GM18517 (cell line): Measurements from ENCODE around the gene CLASP1.
"Not testable (repeated sequence)": the region's sequence is repeated elsewhere in the genome, so short reads cannot be mapped to it uniquely, and the experiment has no call there.

Source experiments
- ATAC-seq: cut with Tn5 transposase; IDR thresholded peaks from one replicate; pipeline ENCODE4 v1.9.1; 2021; ENCODE audit warnings: mild to moderate bottlenecking, moderate library complexity; ENCODE audit not compliant: unreplicated experiment

Gene CLASP1

DNA sequence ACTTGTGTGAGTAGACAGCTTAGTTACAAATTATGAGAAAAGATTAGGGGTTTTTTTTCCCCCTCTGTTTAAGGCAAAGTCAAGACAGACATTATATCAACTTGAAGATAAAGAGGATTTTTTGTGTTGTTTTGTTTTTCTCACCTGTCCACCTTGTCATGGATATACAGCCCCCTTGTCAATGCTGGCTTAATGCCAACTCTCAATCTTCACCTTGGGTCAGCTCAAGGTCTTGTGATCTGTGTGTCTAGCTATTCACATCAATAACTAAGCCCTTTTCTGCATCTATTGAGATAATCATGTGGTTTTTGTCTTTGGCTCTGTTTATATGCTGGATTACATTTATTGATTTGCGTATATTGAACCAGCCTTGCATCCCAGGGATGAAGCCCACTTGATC is 211.0 kb downstream of the CLASP1 start:
- ATAC-seq: not testable (repeated sequence)

DNA sequence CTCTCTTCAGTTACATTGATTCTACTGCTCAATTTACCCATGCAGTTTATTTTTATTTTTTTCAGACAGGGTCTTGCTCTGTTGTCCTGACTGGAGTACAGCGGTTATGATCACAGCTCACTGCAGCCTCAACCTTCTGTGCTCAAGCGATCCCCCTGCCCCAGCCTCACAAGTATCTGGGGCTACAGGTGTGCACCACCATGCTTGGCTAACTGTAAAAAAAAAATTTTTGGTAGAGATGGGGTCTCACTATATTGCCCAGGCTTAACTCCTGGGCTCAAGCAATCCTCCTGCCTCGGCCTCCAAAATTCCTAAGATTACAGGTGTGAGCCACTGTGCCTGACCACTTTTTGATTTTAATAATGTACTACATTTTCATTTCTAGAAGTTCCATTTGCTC is 212.3 kb downstream of the CLASP1 start:
- ATAC-seq: no peak

DNA sequence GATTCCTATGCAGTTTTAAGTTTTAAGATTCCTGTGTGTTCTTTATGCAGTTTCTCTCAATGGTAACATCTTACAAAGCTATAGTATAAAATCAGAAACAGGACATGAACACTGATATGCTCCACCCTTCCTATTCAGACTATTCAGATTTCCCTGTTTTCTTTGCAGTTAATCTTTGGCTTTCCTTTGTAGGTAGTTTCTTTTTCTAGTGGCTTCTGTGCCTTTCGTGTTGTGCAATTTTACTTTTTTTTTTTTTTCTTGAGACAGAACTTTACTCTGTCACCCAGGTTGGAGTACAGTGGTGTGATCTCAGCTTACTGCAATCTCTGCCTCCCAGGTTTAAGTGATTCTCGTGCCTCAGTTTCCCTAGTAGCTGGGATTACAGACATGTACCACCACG is 213.5 kb downstream of the CLASP1 start:
- ATAC-seq: no peak

DNA sequence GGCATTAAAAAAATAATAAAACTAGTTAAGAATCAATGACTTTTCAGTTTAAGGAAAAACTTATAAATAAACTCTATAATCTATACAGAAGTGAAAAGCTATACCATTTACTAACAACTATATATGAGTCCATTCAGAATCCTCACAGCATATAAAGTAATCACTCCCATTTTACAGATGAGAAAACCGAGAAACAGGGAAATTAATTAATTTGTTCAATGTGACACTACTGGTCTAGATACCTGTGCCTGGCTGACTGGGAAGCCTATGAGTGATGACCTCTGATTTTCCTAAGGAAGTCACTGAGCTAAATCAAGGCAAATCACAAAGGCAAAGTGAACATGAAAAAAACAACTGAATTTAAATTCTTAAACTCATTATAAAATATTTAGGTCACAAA is 218.0 kb downstream of the CLASP1 start:
- ATAC-seq: no peak

DNA sequence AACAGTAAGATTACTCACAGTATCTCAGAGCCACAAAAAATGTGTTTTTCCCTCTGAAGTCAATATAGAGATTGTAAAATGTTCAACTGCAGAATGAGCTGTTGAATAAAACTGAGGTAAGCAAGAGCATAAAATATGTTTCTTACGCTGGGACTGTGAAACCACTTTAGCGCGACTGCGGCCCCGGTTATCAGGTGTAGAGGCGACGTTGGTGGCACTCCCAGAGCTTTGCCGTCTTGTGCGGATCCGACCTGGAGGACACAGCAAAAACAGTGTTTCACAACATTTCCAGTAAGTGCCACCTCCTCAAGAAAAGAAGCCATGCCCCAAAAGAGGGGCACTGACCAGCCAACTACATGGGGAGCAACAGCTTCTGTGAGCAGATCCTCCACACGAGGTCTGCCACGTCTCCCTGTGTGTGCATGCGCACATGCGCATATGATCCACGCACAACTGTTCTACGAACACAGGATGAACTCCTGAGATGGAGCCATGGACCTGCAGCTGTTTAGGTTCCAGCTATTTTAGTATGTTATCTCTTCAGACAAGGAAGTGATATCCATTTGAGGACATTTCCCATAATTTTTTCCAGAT is 219.2 kb downstream of the CLASP1 start:
- ATAC-seq: no peak

DNA sequence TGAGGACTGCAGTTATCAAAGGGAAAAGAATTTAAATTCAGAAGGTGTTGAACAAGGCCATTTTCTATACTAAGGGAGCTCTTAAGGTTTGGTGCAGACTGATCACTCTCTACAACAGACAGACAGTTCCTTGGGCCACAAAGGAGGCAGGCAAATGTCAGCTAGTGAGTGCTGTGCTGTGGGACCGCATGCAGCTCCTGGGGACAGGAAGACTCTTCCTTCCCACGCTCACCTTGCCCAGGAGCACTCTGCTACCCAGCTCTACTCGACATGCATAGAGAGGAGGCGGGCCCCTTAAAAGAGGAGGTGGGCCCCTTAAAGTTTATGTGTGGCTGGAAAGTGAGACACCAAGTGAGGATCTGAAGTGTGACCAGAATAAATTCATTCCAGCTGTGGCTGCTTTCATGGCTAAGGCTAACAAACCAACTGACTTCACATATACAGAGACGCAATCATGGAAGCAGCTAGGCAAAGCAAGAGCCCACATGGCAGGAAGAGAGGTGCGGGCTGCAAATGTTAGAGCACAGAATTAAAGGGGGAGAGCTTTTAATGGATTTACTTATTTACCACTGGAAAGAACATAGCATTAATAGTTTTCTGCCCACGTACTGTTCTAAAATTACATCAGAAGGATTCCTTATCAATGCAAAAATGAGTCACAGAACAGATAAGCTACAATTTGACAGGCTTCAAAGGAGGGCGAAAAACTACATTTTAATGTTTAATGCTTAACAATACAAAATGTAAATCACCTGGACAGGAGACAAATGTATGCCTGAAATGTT is 220.0 kb downstream of the CLASP1 start:
- no peak for ATAC-seq

DNA sequence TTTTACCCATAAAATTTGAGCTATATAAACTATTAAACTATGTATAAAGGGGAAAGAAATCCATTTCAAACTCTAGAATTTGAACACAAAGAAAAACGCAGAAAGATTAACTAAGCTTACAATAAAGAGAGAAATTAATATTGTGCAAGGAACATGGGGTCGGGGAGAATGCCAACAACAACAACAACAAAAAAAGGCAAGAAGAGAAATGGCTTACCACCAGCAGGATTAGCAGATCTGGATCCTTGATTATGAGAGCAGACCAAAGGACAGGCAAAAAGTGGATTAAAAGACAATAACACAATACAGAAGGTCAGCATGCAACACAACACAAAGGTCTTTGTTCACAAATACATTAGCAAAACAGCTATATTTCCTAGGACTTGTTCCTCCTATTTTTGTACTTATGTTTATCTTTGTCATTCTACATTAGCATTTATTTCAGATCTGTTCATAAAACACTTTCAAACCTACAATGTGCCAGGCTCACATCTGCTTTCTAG is 222.0 kb downstream of the CLASP1 start:
- no peak for ATAC-seq

DNA sequence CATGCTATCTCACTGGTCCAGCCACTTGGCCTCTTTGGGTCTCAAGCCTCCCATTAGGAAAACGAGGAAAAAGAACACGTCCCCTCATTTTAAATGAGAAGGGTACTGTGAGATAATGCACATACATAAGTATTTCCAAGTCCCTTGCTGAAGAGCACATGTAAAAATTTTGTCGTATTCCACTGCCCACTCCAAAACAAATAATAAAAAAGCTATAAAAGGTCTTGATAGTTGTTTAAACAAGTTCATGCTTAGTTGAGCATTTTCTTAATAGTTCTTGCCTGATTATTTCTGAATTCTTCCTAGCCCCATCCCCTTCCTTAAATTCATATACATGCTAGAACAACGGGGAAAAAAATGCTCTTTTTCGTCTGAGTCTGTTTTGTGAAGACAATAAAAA is 228.8 kb downstream of the CLASP1 start:
- no peak for ATAC-seq

DNA sequence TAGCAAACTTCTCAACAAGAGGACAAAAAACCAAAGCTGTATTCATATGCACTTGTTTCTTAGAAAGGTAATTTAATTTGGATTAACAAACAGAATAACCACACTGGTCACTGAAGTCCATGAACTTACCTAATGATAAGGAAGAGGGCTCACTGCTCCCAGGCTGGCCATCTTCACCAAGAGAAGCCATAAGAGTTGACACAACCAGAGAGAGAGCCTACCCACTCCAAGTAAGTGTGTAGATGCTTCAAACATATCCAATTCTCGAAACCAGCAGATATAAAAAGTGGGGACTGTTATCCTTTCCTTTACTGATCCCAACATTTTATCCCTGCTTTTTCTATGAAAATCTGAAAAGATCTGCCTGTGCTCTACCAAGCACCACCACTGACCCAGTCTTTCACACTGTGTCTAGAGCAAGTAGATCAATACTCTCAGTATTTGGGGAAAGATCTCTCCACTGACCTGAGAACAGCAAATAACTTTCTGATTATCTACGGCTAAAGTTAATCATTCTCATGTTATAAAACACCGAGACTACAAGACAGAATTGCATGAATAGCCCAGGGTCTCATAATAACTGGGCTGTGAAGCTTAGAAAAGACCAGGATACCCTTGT is 230.1 kb downstream of the CLASP1 start:
- ATAC-seq: no peak

DNA sequence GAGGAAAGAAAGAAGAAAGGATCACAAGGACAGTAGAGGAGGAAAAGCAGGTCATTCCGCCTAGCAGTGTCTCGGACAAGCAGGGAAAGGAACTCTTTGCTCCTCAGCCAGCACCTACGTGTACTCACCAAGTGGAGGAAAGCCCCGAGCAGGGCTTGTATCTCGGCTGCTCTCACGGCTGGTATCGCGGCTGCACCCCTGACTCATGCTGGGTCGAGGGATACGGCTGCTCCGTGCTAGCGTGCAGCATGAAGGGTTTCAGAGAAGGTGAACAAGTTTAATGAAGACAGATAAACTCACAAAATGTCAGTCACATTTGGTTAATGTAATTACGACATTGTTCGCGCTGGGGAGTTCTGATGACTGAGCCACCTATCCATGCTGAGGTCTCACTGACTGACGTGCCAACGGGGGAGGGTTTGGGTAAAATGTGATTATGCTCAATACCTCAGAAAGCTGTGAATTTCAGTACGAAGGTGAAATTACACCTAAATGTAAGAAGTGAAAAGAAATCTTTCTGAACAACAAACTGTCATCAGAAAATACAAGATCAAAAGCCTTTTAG is 230.7 kb downstream of the CLASP1 start:
- ATAC-seq: no peak

DNA sequence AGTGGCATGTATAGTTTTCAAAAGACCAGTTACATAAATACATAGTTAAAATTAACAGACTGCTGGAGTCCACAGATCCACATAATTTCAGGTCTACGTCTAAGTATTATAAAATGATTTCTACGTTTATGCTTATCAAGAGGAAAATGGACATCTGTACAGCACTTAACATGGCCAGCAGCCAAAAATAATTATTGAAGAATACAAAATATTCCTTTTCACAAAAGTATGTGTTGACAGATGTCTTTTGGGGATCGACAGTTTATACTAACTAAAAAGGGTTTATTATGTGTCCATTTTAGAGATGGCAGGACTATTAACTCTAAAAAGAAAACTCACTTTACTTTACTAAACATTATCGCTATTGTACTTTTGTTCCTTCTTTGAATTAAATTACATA is 231.4 kb downstream of the CLASP1 start:
- no peak for ATAC-seq

DNA sequence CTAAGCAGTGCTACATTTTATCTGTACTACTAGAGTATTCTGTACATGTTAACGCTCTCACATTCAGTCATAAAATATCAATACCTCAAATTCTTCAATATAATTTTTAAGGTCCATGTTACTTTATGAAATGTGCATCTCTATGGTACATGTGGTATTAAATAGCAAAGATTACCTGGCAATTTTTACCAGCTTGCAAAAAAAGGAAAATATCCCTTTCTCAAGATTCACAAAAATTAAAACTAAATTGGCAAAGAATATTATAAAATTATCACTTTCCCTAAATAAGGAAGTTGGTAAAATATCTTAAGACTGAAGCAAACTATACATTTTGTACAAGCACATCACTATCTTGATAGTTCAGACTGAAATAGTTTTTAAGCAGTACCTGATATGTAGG is 233.5 kb downstream of the CLASP1 start:
- no peak for ATAC-seq

DNA sequence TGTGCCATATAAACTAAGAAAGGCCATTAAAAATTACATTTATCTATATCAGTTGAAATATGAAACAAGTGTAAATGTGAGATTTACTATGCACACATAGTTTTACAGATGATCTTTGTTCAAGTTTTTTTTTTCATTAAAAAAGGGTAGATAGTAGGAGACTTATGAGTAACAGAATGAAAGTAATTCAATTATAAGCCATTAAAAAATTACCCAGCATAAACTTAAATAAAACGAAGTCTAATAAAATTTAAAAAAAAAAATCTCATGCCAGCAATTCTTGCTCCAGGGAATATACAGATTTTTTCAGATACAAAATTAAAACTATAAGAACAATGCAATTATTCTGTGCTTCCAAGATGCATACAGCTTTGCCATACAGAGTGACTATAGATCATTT is 236.9 kb downstream of the CLASP1 start:
- ATAC-seq: no peak

DNA sequence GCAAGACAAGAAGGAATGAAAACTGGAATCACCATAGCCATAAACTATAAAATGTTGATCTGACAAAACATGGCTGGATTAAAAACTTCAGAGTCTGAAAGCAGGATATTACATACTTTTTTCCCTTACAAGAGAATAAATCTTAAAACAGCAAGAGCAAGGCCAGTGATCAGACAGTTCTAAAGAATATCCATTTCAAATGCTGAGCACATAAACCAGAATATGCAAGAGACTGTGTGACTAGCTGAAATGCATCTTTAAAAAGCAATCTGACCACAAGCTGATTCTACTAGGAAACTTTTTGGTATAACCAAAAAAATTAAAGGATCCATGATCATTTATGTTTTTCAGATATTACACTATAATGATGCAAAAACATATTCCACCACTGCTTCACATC is 239.3 kb downstream of the CLASP1 start:
- no peak for ATAC-seq

DNA sequence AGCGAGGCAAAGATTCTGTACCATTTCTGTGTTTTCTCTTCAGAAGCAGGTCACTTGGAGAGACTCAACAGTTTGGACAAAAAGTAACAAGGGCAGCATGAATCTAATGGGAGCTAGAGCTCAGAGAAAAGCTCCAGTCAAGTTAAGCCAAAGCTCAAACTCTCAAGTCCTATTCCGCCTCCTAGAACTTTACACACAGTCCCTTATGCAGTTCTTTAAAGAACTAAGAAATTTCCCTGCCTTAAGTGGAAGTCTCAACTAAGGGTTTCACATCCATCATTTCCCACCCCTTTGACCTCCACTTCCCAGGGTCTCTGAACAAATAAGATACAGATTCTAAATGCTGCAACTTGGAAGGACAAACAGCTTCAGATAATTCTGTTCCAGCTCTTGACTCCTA is 239.9 kb downstream of the CLASP1 start:
- no peak for ATAC-seq

DNA sequence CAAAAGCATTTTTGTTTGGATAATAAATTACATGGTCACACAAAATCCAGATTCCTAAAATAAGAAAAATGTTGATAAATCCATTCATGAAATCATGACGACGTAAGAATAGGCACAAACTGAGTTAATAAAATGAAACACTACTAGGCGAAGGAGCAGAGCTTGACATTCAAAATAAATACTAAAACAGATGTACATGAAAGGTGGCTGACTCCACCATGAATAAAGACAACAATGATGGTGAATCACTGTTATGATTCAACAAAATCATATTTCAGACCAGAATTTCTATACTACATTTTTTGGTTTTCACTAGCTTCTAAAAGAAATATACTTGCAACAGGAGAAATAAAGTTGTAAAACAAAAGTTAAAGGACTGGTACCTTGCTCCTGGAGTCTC is 240.6 kb downstream of the CLASP1 start:
- no peak for ATAC-seq

DNA sequence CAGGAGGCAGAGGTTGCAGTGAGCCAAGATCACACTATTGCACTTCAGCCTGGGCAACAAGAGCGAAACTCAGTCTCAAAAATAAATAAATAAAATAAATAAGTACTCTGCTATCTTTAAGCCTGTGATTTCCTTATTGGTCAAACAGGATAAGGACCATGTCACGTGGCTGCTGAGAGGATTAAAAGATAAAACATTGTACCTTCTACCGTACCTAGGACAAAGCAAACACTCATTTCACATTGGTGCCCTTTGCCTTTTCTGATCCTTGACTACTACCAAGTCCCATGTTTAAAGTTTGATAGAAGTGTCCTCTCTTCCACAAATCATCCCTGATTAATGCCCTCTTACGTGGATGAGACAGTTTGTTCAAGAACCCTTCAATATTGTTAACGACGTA is 244.0 kb downstream of the CLASP1 start:
- ATAC-seq: no peak

DNA sequence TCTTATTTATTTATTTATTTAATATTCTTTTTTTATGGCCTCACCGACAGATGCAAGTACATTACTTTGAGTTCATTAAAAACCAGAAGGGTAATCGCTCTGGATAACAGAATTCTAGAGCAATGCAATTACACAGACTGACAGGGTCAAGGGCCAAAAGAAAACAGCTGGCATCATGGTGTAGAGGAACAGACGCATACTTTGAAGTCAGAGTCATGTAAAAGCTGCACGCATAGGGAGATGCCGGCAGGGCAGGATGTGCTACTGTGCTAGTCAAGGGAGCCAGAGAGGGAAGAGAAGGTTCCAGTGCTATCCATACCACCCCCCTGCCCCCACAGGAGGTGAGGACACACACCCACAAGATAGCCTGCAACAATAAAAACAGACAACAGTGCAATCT is 249.1 kb downstream of the CLASP1 start:
- ATAC-seq: no peak

DNA sequence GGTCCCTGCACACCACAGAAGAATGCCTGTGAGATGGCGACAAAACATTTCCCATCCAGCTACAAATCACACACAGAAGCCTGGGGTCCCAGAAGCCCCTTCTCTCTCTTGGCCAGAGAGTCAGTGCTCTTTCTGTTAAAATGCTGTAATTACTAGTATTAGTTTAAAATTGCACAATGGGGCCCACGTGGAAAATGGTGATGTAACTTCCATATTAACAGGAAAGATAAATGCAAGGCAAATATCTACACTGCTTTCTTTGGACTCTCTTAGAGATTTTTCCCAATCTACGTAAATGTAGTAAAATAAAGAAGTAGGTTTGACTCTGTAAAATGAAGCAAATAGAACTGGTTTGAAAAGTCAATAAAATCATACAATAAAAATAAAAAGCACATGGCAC is 250.4 kb downstream of the CLASP1 start:
- no peak for ATAC-seq

DNA sequence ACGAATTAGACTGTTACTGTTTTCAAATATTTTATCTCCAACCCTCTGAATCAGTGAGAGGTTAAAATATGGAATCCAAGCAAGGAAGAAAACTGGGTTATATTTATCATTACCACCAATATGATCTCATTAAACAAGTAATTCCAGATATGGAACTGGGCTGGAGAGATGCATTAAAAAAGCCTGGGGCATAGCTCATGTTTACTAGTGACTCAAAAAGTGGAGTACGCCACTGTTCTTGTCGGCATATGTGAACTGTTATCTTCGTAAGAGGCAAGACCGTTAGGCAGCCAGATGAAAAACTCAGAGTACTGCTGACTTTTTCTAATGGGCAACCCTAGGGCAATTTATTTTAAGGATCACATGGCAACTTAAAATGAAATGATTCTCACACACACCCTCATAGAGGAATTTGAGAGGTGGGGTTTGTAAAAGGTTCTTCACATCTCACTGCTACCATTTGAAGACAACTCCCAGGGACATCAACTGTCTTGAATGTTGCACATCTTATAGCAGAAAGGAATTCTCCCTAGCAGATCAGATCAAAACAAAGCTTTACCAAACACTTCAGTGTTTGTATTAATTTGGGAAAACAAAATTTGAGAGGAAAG is 259.1 kb downstream of the CLASP1 start:
- ATAC-seq: no peak

DNA sequence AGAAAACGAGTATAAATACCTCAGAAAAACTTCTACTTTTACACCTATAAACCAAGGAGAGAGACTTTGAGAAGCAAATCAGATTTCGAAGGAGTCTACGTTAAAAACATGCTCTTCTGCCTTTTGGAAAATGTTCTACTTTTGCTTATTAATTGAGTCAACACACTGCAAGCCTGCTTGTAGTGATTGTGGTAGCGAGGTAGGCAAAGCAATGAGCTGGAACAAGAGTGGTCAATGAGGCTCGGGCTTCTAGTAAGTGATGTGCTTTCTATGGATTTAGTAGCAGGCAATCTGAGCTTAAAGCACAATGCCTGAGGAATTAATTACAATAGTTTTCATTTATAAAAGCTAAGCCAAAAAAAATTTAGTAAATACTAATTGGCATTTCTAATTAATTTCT is 260.9 kb downstream of the CLASP1 start:
- no peak for ATAC-seq
